Breast epithelium (tissue), 4 donors: Measurements from ENCODE around the gene RBM23. TPM values are rescaled to one million over a fixed set of nuclear protein-coding genes. Genes with fewer than 3 reads are reported as not detected.
A peak's percentile ranks its signal among the peaks of the same experiment; 100 is the strongest.

ENCODE experiments used
- DNase-seq, 2 donors: peaks; one replicate each; pipeline ENCODE4 v3.0.0-alpha.2; 2019; ENCODE audit warnings: low spot score in 2 of 2
- H3K27ac ChIP-seq, 2 donors: fragments of 200-600 bp; sonication (generic) in 1 of 2; one replicate each; pipeline ENCODE4 v1.5.1; 2016 to 2019; ENCODE audit warnings: mild to moderate bottlenecking in 1 of 2
- H3K27me3 ChIP-seq, 2 donors: fragments of 200-600 bp; sonication (generic) in 1 of 2; one replicate each; pipeline versions ENCODE4 v1.5.1 to v1.6.0; 2017 to 2019; ENCODE audit warnings: control low read depth in 1 of 2, mild to moderate bottlenecking in 1 of 2
- H3K36me3 ChIP-seq: fragments of 200-600 bp; one replicate; pipeline ENCODE4 v1.5.1; 2019
- H3K4me1 ChIP-seq, 2 donors: fragments of 200-600 bp; sonication (generic); one replicate each; pipeline ENCODE4 v1.5.1; 2016 to 2019; ENCODE audit warnings: control low read depth in 1 of 2
- H3K4me3 ChIP-seq, 3 donors: fragments of 200-600 bp; sonication (generic); 1 replicate in 2 of 3; 2 replicates in 1 of 3; pipeline ENCODE4 v1.5.1; 2016 to 2019; ENCODE audit warnings: mild to moderate bottlenecking in 3 of 3, moderate library complexity in 2 of 3
- H3K9me3 ChIP-seq, 2 donors: fragments of 200-600 bp; sonication (generic) in 1 of 2; one replicate each; pipeline ENCODE4 v1.5.1; 2016 to 2019; ENCODE audit warnings: control low read depth in 1 of 2
- POLR2A ChIP-seq: fragments of 450-650 bp; IDR thresholded peaks from one replicate; pipeline ENCODE4 v1.6.1; 2016; ENCODE audit warnings: antibody characterized with exemption, mild to moderate bottlenecking, moderate library complexity
- POLR2AphosphoS5 ChIP-seq, 3 donors: sonication (generic); formaldehyde crosslinking; IDR thresholded peaks; one replicate each; pipeline ENCODE4 v1.6.1; 2017; ENCODE audit warnings: antibody characterized with exemption in 3 of 3
- intact Hi-C: fragments of 100-400 bp; cut with DNase I; formaldehyde crosslinking; loops from one replicate; pipeline ENCODE4 v1.15.1; 2023; ENCODE audit warnings: low total_unique reads
- total RNA-seq, 3 donors: library from RNA; depleted of rRNA; stranded (reverse); fragments of >200 nt; gene quantifications; one replicate each; pipeline ENCODE4 v1.1.0, GENCODE V29; 2016
- TF ChIP-seq, protein P1 (sequence below), 3 donors: fragments of 450-650 bp; IDR thresholded peaks; one replicate each; pipeline ENCODE4 v1.5.1; 2016 to 2017; ENCODE audit warnings: antibody characterized with exemption in 3 of 3, mild to moderate bottlenecking in 3 of 3, moderate library complexity in 3 of 3

RBM23 gene
- total RNA-seq, 3 donors from 2014 or later: 85.5 to 194 (median 174) TPM

DNA sequence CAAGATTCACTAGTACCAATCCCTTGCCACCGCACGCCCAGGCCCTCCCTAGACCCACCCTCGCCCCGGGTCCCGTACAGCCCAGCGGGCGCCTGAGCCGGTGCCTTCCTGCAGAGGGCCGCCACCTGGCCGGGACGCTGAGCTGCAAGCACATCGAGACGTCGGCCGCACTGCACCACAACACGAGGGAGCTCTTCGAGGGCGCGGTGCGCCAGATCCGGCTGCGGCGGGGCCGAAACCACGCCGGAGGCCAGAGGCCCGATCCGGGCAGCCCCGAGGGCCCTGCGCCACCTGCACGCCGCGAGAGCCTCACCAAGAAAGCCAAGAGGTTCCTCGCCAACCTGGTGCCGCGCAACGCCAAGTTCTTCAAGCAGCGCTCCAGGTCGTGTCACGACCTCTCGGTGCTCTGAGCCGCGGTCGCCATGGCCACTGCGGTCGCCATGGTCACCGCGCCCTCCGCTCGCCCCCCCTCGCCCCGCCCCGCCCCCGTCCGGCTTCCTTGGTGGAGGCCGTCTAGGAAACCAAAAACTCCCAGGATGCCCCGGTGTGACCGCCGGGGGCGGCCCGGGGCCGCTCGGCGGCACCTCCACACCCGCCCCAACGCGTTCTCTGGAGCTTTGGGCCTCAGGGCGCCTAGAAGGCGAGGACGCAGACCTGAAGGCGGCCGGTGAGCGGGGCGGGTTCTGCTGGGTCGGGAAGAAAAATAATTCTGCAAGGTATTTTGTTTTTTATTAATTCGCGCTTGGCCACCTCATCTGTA lies 32.3 kb downstream of the RBM23 start:
- H3K4me1 ChIP-seq: peaks cover 0 to 14% of the 10 kb centered on the region in 2 donors
- H3K36me3 ChIP-seq: no peaks in the 10 kb centered on the region
- no peaks in the 10 kb centered on the region for H3K27me3 ChIP-seq
- H3K9me3 ChIP-seq: no peaks in the 10 kb centered on the region
- intact Hi-C loops: no loop called here
- peak overlapping the region; percentile 89 to 91 for H3K27ac ChIP-seq
- DNase-seq: peak; percentile 73 to 82
- TF ChIP-seq POLR2A (peak; percentile 25), POLR2AphosphoS5 (IDR thresholded peaks at IDR 0.05) (no peak)
- TF ChIP-seq, protein P1, sequence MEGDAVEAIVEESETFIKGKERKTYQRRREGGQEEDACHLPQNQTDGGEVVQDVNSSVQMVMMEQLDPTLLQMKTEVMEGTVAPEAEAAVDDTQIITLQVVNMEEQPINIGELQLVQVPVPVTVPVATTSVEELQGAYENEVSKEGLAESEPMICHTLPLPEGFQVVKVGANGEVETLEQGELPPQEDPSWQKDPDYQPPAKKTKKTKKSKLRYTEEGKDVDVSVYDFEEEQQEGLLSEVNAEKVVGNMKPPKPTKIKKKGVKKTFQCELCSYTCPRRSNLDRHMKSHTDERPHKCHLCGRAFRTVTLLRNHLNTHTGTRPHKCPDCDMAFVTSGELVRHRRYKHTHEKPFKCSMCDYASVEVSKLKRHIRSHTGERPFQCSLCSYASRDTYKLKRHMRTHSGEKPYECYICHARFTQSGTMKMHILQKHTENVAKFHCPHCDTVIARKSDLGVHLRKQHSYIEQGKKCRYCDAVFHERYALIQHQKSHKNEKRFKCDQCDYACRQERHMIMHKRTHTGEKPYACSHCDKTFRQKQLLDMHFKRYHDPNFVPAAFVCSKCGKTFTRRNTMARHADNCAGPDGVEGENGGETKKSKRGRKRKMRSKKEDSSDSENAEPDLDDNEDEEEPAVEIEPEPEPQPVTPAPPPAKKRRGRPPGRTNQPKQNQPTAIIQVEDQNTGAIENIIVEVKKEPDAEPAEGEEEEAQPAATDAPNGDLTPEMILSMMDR (IDR thresholded peaks at IDR 0.05): peak in 2 of 3 donors; percentile 20 to 31
- H3K4me3 ChIP-seq: peak overlapping the region; percentile 46 to 74 (median 69)

DNA sequence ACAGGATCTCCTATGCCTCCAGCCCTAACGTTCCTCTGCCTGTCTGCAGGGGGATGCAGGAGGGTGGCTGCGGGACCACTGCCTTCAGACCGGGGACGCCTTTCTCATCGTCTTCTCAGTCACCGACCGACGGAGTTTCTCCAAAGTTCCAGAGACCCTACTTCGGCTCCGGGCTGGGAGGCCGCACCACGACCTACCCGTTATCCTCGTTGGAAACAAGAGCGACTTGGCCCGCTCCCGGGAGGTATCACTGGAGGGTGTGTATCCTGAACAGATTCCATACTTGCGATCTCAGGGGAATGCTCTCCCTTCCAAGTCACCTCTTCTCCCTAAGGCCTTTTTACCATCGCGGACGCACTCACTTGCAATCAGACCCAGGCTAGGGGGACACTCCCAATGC lies 33.0 kb downstream of the RBM23 start:
- intact Hi-C loops: no loop called here
- TF ChIP-seq POLR2AphosphoS5 (IDR thresholded peaks at IDR 0.05) (no peak), POLR2A (no peak)
- TF ChIP-seq, protein P1 (IDR thresholded peaks at IDR 0.05): no peak
- Histone ChIP-seq H3K9me3 (no peaks in the 10 kb centered on the region), H3K27ac (peak overlapping the region; percentile 89 to 91), H3K36me3 (no peaks in the 10 kb centered on the region), H3K4me1 (peaks cover 0 to 14% of the 10 kb centered on the region in 2 donors), H3K27me3 (no peaks in the 10 kb centered on the region), H3K4me3 (peak overlapping the region; percentile 46 to 74 (median 69))
- DNase-seq: no peak

GRCh38 chr14:22884738-22885523 lies 34.0 kb downstream of the RBM23 start:
- Histone ChIP-seq H3K4me1 (peaks cover 0 to 14% of the 10 kb centered on the region in 2 donors), H3K4me3 (no peak overlapping the region), H3K9me3 (no peaks in the 10 kb centered on the region), H3K27ac (no peak overlapping the region), H3K27me3 (no peaks in the 10 kb centered on the region), H3K36me3 (no peaks in the 10 kb centered on the region)
- no peak for DNase-seq
- intact Hi-C loops: no loop called here
- no peak for TF ChIP-seq POLR2A
- TF ChIP-seq, protein P1 (IDR thresholded peaks at IDR 0.05): no peak
- no peak for TF ChIP-seq POLR2AphosphoS5 (IDR thresholded peaks at IDR 0.05)

DNA sequence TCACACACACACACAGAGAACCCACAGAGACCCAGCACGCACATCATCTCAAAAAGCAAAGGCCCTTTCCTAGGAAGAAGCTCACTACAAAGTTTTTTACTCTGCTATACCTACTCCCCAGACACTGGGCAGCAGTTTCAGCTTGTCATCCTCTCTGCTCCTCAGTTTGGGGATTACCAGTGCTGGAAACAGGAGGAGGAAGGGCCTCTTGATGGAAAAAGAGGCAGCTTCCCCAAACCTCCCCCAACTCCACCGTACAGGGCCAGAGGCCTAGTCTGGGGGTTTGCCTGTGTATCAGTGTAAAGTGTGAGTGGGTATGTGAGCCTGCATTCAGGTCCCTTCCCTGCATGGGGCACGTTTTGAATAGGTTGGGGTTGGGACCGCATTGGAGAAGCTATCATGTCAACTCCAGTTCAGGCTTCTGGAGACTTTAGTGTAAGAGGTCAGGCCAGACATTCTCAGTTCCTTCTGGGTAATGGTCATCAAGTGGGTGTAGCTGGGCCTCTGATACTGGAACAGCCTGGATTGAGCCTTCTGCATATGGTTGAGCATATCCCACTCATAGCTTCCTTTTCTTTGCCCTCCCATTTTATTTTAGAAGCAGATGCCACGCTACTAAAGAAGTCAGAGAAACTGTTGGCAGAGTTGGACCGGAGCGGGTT lies 34.7 kb downstream of the RBM23 start:
- Histone ChIP-seq H3K27me3 (no peaks in the 10 kb centered on the region), H3K27ac (no peak overlapping the region), H3K4me3 (no peak overlapping the region), H3K9me3 (no peaks in the 10 kb centered on the region), H3K36me3 (no peaks in the 10 kb centered on the region), H3K4me1 (peaks cover 0 to 14% of the 10 kb centered on the region in 2 donors)
- DNase-seq: no peak
- intact Hi-C loops: no loop called here
- TF ChIP-seq, protein P1 (IDR thresholded peaks at IDR 0.05): no peak
- TF ChIP-seq POLR2AphosphoS5 (IDR thresholded peaks at IDR 0.05) (no peak), POLR2A (no peak)
